ENCODE results near the gene TBC1D12.

TBC1D12 gene

GRCh38 chr10:94428766-94429707 is 26.7 kb downstream of the TBC1D12 start:
- Histone ChIP-seq H3K27me3 (ENCODE audit: low read length) (no peaks in the 10 kb centered on the region), H3K9ac (ENCODE audit: low read length) (no peak overlapping the region), H2AFZ (ENCODE audit: low read depth, low read length, severe bottlenecking) (no peak overlapping the region), H3K4me2 (ENCODE audit: low read depth, low read length, poor library complexity, severe bottlenecking) (no peak overlapping the region), H3K79me2 (ENCODE audit: insufficient read depth, low read length) (no peaks in the 10 kb centered on the region), H3K36me3 (ENCODE audit: low read length) (no peaks in the 10 kb centered on the region), H3F3A (ENCODE audit: insufficient read depth) (no peaks in the 10 kb centered on the region), H4K20me1 (ENCODE audit: low read depth, low read length) (no peaks in the 10 kb centered on the region), H3K27ac (ENCODE audit: low read depth, low read length) (no peak overlapping the region), H3K9me3 (ENCODE audit: insufficient read depth, low read length) (no peaks in the 10 kb centered on the region), H3K9me2 (replicated peaks; ENCODE audit: insufficient read depth, low read length) (no peaks in the 10 kb centered on the region), H3K4me3 (ENCODE audit: insufficient read depth, low read length, poor library complexity, severe bottlenecking) (no peak overlapping the region)
- TF ChIP-seq EZH2phosphoT487 (conservative IDR thresholded peaks at IDR 0.05; ENCODE audit: low read length) = no peak
- TF ChIP-seq, protein P1, sequence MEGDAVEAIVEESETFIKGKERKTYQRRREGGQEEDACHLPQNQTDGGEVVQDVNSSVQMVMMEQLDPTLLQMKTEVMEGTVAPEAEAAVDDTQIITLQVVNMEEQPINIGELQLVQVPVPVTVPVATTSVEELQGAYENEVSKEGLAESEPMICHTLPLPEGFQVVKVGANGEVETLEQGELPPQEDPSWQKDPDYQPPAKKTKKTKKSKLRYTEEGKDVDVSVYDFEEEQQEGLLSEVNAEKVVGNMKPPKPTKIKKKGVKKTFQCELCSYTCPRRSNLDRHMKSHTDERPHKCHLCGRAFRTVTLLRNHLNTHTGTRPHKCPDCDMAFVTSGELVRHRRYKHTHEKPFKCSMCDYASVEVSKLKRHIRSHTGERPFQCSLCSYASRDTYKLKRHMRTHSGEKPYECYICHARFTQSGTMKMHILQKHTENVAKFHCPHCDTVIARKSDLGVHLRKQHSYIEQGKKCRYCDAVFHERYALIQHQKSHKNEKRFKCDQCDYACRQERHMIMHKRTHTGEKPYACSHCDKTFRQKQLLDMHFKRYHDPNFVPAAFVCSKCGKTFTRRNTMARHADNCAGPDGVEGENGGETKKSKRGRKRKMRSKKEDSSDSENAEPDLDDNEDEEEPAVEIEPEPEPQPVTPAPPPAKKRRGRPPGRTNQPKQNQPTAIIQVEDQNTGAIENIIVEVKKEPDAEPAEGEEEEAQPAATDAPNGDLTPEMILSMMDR (IDR thresholded peaks at IDR 0.05; ENCODE audit: insufficient read depth, low read length, poor library complexity, severe bottlenecking) = no peak

DNA sequence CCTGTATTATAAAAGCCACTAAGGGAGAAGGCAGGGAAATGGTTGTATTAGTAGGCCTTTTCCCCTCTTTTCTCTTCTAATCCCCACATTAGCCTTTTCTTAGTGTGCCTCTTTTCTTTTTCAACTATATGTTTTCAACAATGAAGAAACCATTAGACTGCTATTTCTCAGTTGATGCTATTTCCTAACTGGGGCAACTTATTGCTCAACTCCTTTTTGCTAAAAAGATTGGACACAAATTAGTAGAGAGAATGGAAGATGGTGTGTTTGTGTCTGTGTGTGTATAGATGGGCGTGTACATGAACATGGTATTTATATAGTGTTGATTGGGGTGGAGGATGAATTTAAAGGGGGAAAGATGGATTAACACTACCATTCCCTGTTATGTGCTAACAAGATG is 28.4 kb downstream of the TBC1D12 start:
- no peak overlapping the region for H3K4me3 ChIP-seq (ENCODE audit: insufficient read depth, low read length, poor library complexity, severe bottlenecking)
- no peaks in the 10 kb centered on the region for H3K27me3 ChIP-seq (ENCODE audit: low read length)
- H3K27ac ChIP-seq (ENCODE audit: low read depth, low read length) = no peak overlapping the region
- no peak overlapping the region for H3K4me2 ChIP-seq (ENCODE audit: low read depth, low read length, poor library complexity, severe bottlenecking)
- no peaks in the 10 kb centered on the region for H3K79me2 ChIP-seq (ENCODE audit: insufficient read depth, low read length)
- H3F3A ChIP-seq (ENCODE audit: insufficient read depth) = no peaks in the 10 kb centered on the region
- H2AFZ ChIP-seq (ENCODE audit: low read depth, low read length, severe bottlenecking) = no peak overlapping the region
- H3K36me3 ChIP-seq (ENCODE audit: low read length) = no peaks in the 10 kb centered on the region
- H3K9ac ChIP-seq (ENCODE audit: low read length) = no peak overlapping the region
- H3K9me2 ChIP-seq (replicated peaks; ENCODE audit: insufficient read depth, low read length) = no peaks in the 10 kb centered on the region
- no peaks in the 10 kb centered on the region for H4K20me1 ChIP-seq (ENCODE audit: low read depth, low read length)
- no peaks in the 10 kb centered on the region for H3K9me3 ChIP-seq (ENCODE audit: insufficient read depth, low read length)
- TF ChIP-seq EZH2phosphoT487 (conservative IDR thresholded peaks at IDR 0.05; ENCODE audit: low read length) = no peak

DNA sequence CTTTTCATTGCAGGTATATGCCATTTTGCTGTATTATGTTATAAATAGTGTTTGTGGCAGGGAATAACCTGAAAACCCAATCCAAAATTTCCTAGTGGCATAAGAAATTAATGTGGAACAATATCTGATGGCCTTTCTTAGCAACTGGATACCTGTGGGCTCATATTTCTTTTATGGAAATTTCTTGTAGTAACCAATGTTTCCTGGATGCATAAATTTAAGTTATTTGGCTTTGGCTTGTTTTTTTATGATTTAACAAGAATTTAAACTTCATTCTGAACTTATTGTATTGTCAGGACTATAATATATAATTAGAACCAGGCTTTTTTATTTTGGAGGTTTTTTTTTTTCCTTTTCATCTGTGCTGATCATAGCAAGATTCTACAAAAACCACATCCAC is 30.1 kb downstream of the TBC1D12 start:
- no peak overlapping the region for H2AFZ ChIP-seq (ENCODE audit: low read depth, low read length, severe bottlenecking)
- no peak overlapping the region for H3K27ac ChIP-seq (ENCODE audit: low read depth, low read length)
- H3K9me2 ChIP-seq (replicated peaks; ENCODE audit: insufficient read depth, low read length) = no peaks in the 10 kb centered on the region
- H3K4me2 ChIP-seq (ENCODE audit: low read depth, low read length, poor library complexity, severe bottlenecking) = no peak overlapping the region
- H3K36me3 ChIP-seq (ENCODE audit: low read length) = no peaks in the 10 kb centered on the region
- TF ChIP-seq, protein P1 (IDR thresholded peaks at IDR 0.05; ENCODE audit: insufficient read depth, low read length, poor library complexity, severe bottlenecking) = no peak
- TF ChIP-seq EZH2phosphoT487 (conservative IDR thresholded peaks at IDR 0.05; ENCODE audit: low read length) = no peak
- H4K20me1 ChIP-seq (ENCODE audit: low read depth, low read length) = no peaks in the 10 kb centered on the region
- H3K27me3 ChIP-seq (ENCODE audit: low read length) = no peaks in the 10 kb centered on the region
- H3K4me3 ChIP-seq (ENCODE audit: insufficient read depth, low read length, poor library complexity, severe bottlenecking) = no peak overlapping the region
- no peak overlapping the region for H3K9ac ChIP-seq (ENCODE audit: low read length)
- no peaks in the 10 kb centered on the region for H3K9me3 ChIP-seq (ENCODE audit: insufficient read depth, low read length)
- H3K79me2 ChIP-seq (ENCODE audit: insufficient read depth, low read length) = no peaks in the 10 kb centered on the region
- H3F3A ChIP-seq (ENCODE audit: insufficient read depth) = no peaks in the 10 kb centered on the region

DNA sequence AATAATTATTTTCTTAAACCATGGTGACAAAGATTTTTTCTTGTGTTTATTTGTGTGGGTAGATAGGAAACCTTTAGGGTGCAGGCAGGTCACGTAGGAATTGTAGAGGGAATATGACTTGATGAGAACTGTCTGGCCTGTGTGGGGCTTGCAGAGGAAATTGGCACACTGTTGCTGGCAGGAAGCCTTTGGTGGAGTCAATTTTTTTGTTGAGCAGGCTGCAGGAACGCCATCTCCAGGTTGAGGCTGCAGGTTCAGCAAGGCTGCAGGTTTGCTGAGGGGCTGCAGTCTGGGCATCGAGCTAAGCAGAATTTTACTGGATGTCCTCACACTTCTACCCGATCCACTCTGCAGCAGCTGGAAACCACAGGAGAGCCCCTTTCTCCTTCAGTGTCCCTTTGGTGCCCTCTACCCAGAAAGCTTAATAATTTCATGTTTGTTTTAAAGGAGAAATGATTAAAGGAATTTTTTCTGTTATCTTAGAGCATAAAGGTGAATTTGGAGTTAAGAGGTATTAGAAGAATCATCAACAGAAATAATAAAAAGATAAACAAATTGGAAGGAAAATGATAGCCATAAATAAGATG is 37.0 kb downstream of the TBC1D12 start:
- Histone ChIP-seq H3K27ac (ENCODE audit: low read depth, low read length) (no peak overlapping the region), H3K9me3 (ENCODE audit: insufficient read depth, low read length) (no peaks in the 10 kb centered on the region), H2AFZ (ENCODE audit: low read depth, low read length, severe bottlenecking) (no peak overlapping the region), H4K20me1 (ENCODE audit: low read depth, low read length) (no peaks in the 10 kb centered on the region), H3K9ac (ENCODE audit: low read length) (no peak overlapping the region), H3K36me3 (ENCODE audit: low read length) (no peaks in the 10 kb centered on the region), H3K4me3 (ENCODE audit: insufficient read depth, low read length, poor library complexity, severe bottlenecking) (no peak overlapping the region), H3K27me3 (ENCODE audit: low read length) (no peaks in the 10 kb centered on the region), H3K9me2 (replicated peaks; ENCODE audit: insufficient read depth, low read length) (no peaks in the 10 kb centered on the region), H3K4me2 (ENCODE audit: low read depth, low read length, poor library complexity, severe bottlenecking) (no peak overlapping the region), H3K79me2 (ENCODE audit: insufficient read depth, low read length) (no peaks in the 10 kb centered on the region), H3F3A (ENCODE audit: insufficient read depth) (no peaks in the 10 kb centered on the region)
- TF ChIP-seq, protein P1 (IDR thresholded peaks at IDR 0.05; ENCODE audit: insufficient read depth, low read length, poor library complexity, severe bottlenecking) = no peak
- TF ChIP-seq EZH2phosphoT487 (conservative IDR thresholded peaks at IDR 0.05; ENCODE audit: low read length) = no peak

Data from SU-DHL-6 (cell line).